Duodenal mucosa (tissue), 2 donors: ENCODE results near the gene INCA1.
A peak's percentile ranks its signal among the peaks of the same experiment; 100 is the strongest.

Source experiments
- H3K27ac ChIP-seq: one replicate; pipeline ENCODE4 v1.7.0; 2013; ENCODE audit warnings: low read depth, low read length
- H3K27me3 ChIP-seq, 2 donors: one replicate each; pipeline ENCODE4 v1.7.0; 2013; ENCODE audit warnings: low read length in 2 of 2, control low read depth in 1 of 2; ENCODE audit not compliant: insufficient read depth in 2 of 2, control insufficient read depth in 1 of 2
- H3K36me3 ChIP-seq, 2 donors: one replicate each; pipeline ENCODE4 v1.7.0; 2013; ENCODE audit warnings: low read length in 2 of 2, control low read depth in 1 of 2; ENCODE audit not compliant: insufficient read depth in 2 of 2, control insufficient read depth in 1 of 2
- H3K4me1 ChIP-seq, 2 donors: one replicate each; pipeline ENCODE4 v1.7.0; 2013; ENCODE audit warnings: low read length in 2 of 2, control low read depth in 1 of 2; ENCODE audit not compliant: insufficient read depth in 2 of 2, control insufficient read depth in 1 of 2
- H3K4me3 ChIP-seq, 2 donors: one replicate each; pipeline ENCODE4 v1.7.0; 2013; ENCODE audit warnings: low read length in 2 of 2, low read depth in 1 of 2
- H3K9ac ChIP-seq, 2 donors: one replicate each; pipeline ENCODE4 v1.7.0; 2013; ENCODE audit warnings: low read length in 2 of 2, low read depth in 1 of 2
- H3K9me3 ChIP-seq, 2 donors: one replicate each; pipeline ENCODE4 v1.7.0; 2013; ENCODE audit warnings: low read length in 2 of 2, control low read depth in 1 of 2; ENCODE audit not compliant: control insufficient read depth in 1 of 2

Gene INCA1

DNA sequence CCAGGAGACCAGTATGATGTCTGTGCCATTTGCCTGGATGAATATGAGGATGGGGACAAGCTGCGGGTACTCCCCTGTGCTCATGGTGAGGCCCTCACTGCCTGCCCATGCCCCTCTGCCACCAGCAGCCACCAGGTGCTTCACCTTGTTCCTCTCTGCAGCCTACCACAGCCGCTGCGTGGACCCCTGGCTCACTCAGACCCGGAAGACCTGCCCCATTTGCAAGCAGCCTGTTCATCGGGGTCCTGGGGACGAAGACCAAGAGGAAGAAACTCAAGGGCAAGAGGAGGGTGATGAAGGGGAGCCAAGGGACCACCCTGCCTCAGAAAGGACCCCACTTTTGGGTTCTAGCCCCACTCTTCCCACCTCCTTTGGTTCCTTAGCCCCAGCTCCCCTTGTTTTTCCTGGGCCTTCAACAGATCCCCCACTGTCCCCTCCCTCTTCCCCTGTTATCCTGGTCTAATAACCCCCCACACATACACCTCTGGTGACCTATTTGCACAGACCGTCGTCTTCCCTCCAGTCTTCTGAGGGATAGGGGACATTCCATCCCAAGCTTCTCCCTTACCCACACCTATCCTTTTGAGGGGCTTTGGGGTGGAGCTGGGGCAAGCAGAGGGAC is 52.7 kb downstream of the INCA1 start:
- H3K4me3 ChIP-seq = peak overlapping the region; percentile 34 to 98
- H3K27ac ChIP-seq = peak overlapping the region; percentile 49
- H3K27me3 ChIP-seq = no peaks in the 10 kb centered on the region
- H3K4me1 ChIP-seq = peaks cover 53 to 64% of the 10 kb centered on the region in 2 donors
- H3K9me3 ChIP-seq = no peaks in the 10 kb centered on the region
- H3K36me3 ChIP-seq = peaks cover 25 to 41% of the 10 kb centered on the region in 2 donors
- H3K9ac ChIP-seq = peak overlapping the region; percentile 20 to 99

DNA sequence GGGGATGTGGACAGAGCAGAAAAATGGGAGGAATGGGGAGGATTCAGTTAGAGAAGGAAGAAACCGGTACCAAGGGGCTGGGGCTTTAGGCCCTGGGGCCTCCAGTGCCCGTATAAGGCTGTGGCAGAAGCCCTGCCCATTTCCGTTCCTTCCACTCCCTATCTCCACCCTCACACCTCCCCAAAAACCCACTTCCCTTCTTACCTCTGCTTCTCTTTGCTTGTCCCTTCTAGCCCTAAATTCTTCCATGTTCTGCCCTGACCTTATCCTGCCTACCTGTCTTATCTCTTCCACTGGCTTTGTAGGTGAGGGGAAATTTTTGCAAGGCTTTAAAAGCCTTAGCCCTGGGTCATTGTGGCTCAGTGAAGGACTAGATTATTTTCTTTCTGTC is 53.2 kb downstream of the INCA1 start:
- peak overlapping the region; percentile 18 to 34 for H3K4me3 ChIP-seq
- peaks cover 53 to 67% of the 10 kb centered on the region in 2 donors for H3K4me1 ChIP-seq
- peak overlapping the region; percentile 49 for H3K27ac ChIP-seq
- H3K9me3 ChIP-seq = no peaks in the 10 kb centered on the region
- no peak overlapping the region for H3K9ac ChIP-seq
- no peaks in the 10 kb centered on the region for H3K27me3 ChIP-seq
- H3K36me3 ChIP-seq = peaks cover 25 to 41% of the 10 kb centered on the region in 2 donors

DNA sequence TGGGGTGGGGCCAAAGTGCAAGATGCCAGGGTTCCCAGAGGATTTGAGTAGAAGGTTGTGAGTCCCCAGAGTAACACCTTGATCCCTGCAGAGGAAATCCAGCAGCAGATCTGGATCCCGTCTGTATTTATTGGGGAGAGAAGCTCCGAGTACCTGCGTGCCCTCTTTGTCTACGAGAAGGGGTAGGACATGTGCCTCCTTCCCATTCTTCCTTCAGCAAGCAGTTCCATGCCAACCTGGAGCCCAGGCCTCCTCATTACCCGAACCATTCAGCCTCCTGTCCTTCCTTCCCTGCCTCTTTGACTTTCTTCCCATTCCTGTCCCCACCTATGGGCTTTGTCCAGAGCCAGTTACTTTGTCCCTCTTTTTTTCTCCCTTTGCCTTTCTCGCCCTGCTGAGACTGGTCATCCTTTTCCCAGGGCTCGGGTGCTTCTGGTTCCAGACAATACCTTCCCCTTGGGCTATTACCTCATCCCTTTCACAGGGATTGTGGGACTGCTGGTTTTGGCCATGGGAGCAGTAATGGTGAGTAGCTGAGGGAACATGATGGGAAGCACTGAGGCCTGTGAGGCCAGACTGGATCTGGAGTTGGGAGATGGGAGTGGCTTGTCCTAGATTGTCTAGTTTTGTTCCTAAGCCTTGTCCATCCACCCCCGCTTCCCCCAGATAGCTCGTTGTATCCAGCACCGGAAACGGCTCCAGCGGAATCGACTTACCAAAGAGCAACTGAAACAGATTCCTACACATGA is 54.4 kb downstream of the INCA1 start:
- H3K9ac ChIP-seq = no peak overlapping the region
- H3K4me1 ChIP-seq = peaks cover 64 to 78% of the 10 kb centered on the region in 2 donors
- H3K4me3 ChIP-seq = no peak overlapping the region
- no peaks in the 10 kb centered on the region for H3K9me3 ChIP-seq
- no peaks in the 10 kb centered on the region for H3K27me3 ChIP-seq
- peaks cover 26 to 48% of the 10 kb centered on the region in 2 donors for H3K36me3 ChIP-seq
- no peak overlapping the region for H3K27ac ChIP-seq

DNA sequence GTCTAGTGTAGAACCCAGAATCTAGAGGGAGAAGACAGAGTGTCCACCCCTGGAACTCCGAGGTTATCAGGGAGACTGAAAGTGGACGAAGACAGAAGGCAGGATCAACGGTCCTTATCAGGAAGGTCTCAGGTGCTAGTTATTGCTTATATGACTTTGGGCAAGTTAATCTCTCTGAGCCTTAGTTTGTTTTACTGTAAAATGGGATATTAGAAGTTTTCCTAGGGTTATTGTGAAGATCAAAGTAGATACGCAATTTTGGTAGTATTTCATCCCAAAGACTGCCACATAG is 56.1 kb downstream of the INCA1 start:
- Histone ChIP-seq H3K4me1 (peaks cover 59 to 70% of the 10 kb centered on the region in 2 donors), H3K27ac (no peak overlapping the region), H3K36me3 (peaks cover 36 to 61% of the 10 kb centered on the region in 2 donors), H3K9ac (peak overlapping the region; percentile 89 to 91), H3K9me3 (no peaks in the 10 kb centered on the region), H3K27me3 (no peaks in the 10 kb centered on the region), H3K4me3 (peak overlapping the region; percentile 93 to 95)

DNA sequence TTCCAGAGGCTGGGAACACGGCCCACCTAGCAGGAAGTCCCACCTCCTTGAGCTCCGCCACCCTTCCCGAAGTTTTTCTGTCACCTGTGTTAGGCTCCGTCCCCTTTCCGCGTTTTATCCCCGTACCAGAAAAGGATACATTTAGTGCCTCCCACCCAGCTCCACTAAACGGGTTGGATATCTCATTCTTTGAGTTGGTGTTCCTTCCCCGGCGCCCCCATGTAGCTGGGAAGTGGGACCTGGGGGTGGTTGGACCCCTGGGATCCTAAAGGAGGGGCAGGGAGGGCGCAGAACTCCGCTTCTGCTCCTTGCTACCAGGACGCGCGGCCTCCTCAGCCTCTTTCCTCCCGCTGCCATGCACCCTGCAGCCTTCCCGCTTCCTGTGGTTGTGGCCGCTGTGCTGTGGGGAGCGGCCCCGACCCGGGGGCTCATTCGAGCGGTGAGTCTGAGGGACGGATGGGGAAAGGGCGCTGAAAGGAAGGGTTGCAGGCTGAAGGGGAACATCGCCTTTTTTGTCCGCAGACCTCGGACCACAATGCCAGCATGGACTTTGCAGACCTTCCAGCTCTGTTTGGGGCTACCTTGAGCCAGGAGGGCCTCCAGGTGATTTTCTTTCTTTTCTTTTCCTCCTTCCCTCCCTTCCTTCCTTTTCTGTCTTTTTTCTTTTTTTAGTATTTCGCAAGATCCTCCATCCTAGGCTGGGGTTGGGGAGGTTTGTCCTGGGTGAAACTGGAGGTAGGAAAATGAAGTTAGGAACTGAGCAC is 56.6 kb downstream of the INCA1 start:
- peak overlapping the region; percentile 93 to 95 for H3K4me3 ChIP-seq
- H3K27me3 ChIP-seq = no peaks in the 10 kb centered on the region
- peak overlapping the region; percentile 88 for H3K27ac ChIP-seq
- H3K36me3 ChIP-seq = peaks cover 36 to 58% of the 10 kb centered on the region in 2 donors
- peaks cover 56 to 65% of the 10 kb centered on the region in 2 donors for H3K4me1 ChIP-seq
- H3K9ac ChIP-seq = peak overlapping the region; percentile 89 to 91
- no peaks in the 10 kb centered on the region for H3K9me3 ChIP-seq

DNA sequence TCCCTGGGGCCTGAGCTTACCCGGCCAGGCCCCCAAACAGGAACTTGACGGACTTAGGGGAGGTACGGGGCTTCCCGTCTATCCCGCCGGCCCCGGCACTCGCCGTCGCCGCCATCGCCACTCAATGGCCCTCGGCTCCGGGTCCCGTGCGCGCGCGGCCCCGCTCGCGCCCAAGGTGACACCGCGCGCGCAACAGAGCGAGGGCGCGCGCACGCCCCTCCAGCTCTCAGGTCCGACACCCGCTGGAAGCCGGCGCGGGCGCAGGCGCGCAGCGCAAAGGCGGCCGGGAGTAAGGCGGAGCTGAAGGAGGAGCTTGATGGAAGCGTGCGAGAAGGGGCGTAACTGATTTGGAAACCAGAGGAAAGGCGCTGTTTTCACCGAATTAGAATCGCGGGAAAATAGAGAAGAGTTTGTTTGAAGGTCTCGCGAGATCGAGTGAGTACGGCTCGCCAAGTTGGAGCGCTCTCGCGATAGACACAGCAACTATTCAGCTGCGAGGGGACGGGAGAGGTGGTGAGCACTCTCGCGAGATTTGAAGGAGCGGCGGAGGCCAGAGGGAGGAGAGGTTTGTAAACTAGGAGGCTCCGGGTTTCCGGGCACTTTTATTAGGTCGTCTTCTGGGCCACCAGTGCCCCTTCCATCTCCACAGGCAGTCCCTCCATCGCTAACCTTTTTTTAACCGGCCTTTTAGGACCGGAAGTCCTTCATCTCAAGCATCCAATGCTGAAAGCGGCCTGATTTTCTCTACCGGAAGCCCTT is 57.3 kb downstream of the INCA1 start, which contains the start of the genes RNF167 and SLC25A11:
TSS of gene RNF167 (plus strand) at position 473 of the 759 bp plus-strand sequence. CDS start 642 bp downstream, outside the sequence.
TSS of gene SLC25A11 (minus strand) at position 251 of the 759 bp plus-strand sequence. CDS start at position 115, 136 bp downstream.
- Histone ChIP-seq H3K4me3 (peak within 1 kb of the TSS; percentile 93 to 95), H3K36me3 (peaks cover 36 to 53% of the 10 kb centered on the region in 2 donors), H3K27me3 (no peaks in the 10 kb centered on the region), H3K27ac (peak within 1 kb of the TSS; percentile 88), H3K9ac (peak within 1 kb of the TSS; percentile 91 to 92), H3K4me1 (peaks cover 48 to 57% of the 10 kb centered on the region in 2 donors), H3K9me3 (no peaks in the 10 kb centered on the region)

DNA sequence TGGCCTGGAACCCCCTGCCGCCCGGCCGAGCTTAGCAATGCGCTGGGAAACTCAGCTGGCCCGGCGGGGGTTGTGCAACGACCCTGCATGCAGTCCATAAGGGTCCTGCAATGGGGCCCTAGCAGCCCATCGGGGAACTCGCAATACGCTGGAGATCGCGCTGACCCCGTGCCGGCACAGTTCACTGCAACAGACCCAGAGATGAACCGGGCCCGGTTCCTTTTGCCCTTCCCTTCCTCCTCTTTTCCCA is 57.9 kb downstream of the INCA1 start:
- Histone ChIP-seq H3K27me3 (no peaks in the 10 kb centered on the region), H3K9me3 (no peaks in the 10 kb centered on the region), H3K9ac (peak overlapping the region; percentile 91 to 92), H3K27ac (peak overlapping the region; percentile 88), H3K4me1 (peaks cover 45 to 54% of the 10 kb centered on the region in 2 donors), H3K36me3 (peaks cover 32 to 48% of the 10 kb centered on the region in 2 donors), H3K4me3 (peak overlapping the region; percentile 93 to 95)

DNA sequence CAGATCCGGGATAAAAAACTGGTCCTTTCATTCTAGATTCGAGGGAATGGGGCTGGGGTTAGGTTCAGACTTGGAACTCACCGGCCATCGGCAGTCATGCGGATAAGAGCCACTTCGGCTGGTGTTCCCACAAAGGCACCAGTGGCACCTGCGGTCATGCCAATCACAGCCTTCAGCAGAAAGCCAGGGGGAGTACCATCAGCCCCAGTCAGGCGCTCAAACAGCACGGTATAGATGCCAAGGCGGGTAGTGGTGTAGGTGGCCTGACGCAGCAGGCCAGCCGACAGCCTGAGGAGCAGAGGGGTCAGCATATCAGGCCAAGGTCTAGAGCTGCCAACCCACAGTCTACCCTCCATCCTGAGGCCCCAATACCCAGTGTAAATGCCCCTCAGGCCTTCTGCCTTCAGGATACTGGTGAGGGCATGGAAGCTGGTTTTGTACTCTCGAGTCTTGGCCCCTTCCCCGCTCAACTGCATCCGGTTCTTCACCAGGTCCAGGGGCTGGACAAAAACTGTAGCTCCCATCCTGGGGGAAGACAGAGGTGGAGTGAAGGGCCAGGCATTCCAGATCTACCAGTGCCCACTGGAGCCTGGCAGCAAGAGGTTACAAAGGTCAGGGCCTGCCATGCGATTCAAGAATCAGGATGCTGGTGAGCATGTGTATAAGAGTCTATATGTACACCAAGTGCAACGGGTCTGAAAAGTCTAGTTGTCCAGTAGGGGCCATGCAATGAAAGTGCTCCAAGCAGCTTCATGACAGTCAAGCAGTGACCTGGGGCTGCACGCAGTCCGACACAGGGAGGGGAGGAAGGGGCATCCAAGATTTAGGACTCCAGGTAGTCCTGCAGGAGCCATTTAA is 58.4 kb downstream of the INCA1 start:
- Histone ChIP-seq H3K4me1 (peaks cover 45 to 54% of the 10 kb centered on the region in 2 donors), H3K4me3 (peak overlapping the region; percentile 93 to 95), H3K9ac (peak overlapping the region; percentile 91 to 92), H3K36me3 (peaks cover 28 to 43% of the 10 kb centered on the region in 2 donors), H3K27ac (peak overlapping the region; percentile 88), H3K9me3 (no peaks in the 10 kb centered on the region), H3K27me3 (no peaks in the 10 kb centered on the region)
